NCI-H510A treated with DMSO at 0.1 percent for 48 hours (cell line): Measurements from ENCODE around the gene NBPF26.
"Not testable (repeated sequence)": the region's sequence is repeated elsewhere in the genome, so short reads cannot be mapped to it uniquely, and the experiment has no call there.

Experiments
- DNase-seq: peaks from one replicate; lab custom pipeline; 2025; lab: John Stamatoyannopoulos, UW

NBPF26 gene

GRCh38 chr1:120858144-120858543, 134.4 kb downstream of the NBPF26 start:
- not testable (repeated sequence) for DNase-seq

- DNase-seq, result not testable (repeated sequence)
These were observed 136.0 kb downstream of the NBPF26 start for GRCh38 chr1:120859615-120860234.

- DNase-seq, result not testable (repeated sequence)
These were observed 154.5 kb downstream of the NBPF26 start for GRCh38 chr1:120878206-120878605.

- DNase-seq, result not testable (repeated sequence)
These were observed 156.3 kb downstream of the NBPF26 start for GRCh38 chr1:120880056-120880455.

- DNase-seq, result not testable (repeated sequence)
These were observed 158.2 kb downstream of the NBPF26 start for GRCh38 chr1:120881934-120882333.
